GM10248 (cell line): Measurements from ENCODE around the gene SFI1.

Experiments
- CTCF ChIA-PET: fragments of 300-600 bp; sonication (Branson Sonifier 250); formaldehyde crosslinking; extraction: SDS; loops from one replicate; lab custom pipeline; 2021; ENCODE audit warnings: antibody characterized with exemption; lab: Yijun Ruan, JAX
- POLR2A ChIA-PET: fragments of 350-650 bp; sonication (Branson Sonifier 250); formaldehyde crosslinking; extraction: SDS; loops from one replicate; lab custom pipeline; 2020; ENCODE audit warnings: antibody characterized with exemption; lab: Yijun Ruan, JAX
- DNase-seq: peaks from one replicate; pipeline ENCODE4 v3.0.0; 2012; ENCODE audit errors: extremely low spot score
- TF ChIP-seq, protein P1 (sequence below): IDR thresholded peaks from 2 replicates; pipeline ENCODE4 v1.5.1; 2012; ENCODE audit warnings: mild to moderate bottlenecking, low read depth; ENCODE audit errors: extremely low read depth, missing control alignments, control extremely low read depth

Gene SFI1

GRCh38 chr22:31496007-31496734 lies at the start of gene SFI1:
SFI1 (plus strand) TSS chr22:31496536; CDS start chr22:31508285, 11,749 bp downstream.
- TF ChIP-seq, protein P1, sequence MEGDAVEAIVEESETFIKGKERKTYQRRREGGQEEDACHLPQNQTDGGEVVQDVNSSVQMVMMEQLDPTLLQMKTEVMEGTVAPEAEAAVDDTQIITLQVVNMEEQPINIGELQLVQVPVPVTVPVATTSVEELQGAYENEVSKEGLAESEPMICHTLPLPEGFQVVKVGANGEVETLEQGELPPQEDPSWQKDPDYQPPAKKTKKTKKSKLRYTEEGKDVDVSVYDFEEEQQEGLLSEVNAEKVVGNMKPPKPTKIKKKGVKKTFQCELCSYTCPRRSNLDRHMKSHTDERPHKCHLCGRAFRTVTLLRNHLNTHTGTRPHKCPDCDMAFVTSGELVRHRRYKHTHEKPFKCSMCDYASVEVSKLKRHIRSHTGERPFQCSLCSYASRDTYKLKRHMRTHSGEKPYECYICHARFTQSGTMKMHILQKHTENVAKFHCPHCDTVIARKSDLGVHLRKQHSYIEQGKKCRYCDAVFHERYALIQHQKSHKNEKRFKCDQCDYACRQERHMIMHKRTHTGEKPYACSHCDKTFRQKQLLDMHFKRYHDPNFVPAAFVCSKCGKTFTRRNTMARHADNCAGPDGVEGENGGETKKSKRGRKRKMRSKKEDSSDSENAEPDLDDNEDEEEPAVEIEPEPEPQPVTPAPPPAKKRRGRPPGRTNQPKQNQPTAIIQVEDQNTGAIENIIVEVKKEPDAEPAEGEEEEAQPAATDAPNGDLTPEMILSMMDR, result peak; percentile 39
- ChIA-PET CTCF (interaction anchor here (0.9 to 1.0 kb wide), 3 partner anchors 10 to 14 kb away, joined by 3 to 4 read pairs (median 3); no protein-coding TSS in a partner anchor), POLR2A (interaction anchor here (0.6 to 0.7 kb wide), 2 partner anchors 42 to 263 kb away, joined by 3 read pairs; no protein-coding TSS in a partner anchor)
- peak; percentile 92 for DNase-seq

DNA sequence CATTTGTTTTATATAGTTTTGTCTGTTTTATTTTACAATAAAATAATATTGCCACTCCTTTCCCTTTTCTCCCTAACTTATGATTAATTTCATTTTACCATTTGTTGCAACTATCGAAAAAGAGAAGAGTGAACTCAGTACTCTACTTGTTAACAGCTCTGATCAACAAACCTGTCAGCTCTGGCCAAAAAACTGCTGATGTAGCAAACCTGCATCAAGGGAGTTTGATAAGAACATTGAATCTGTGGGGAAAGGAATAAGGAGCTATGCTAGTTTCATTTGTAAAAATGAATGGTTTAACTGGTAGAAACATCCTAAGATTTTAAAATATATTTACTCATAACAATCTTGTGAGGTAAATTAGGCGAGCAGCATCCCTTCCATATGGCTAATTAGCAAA lies 49.6 kb upstream of the SFI1 start:
- ChIA-PET CTCF (interaction anchor here (0.7 to 3.6 kb wide), 5 partner anchors 8 to 188 kb away, joined by 3 to 16 read pairs (median 6); no protein-coding TSS in a partner anchor), POLR2A (interaction anchor here (0.6 kb wide), 1 partner anchor 23 kb away, joined by 4 read pairs; no protein-coding TSS in a partner anchor)

GRCh38 chr22:31447337-31447736 lies 49.0 kb upstream of the SFI1 start:
- TF ChIP-seq, protein P1, result no peak

More for the DNA sequence above, 49.6 kb upstream of the SFI1 start:
- TF ChIP-seq, protein P1, result no peak
- DNase-seq, result no peak

GRCh38 chr22:31448382-31448781 lies 48.0 kb upstream of the SFI1 start:
- DNase-seq, result no peak
- TF ChIP-seq, protein P1, result no peak
- POLR2A ChIA-PET, result interaction anchor here (0.6 kb wide), 1 partner anchor 102 kb away, joined by 3 read pairs; the partner anchor contains the start of gene PATZ1
- CTCF ChIA-PET, result interaction anchor here (1.1 to 3.6 kb wide), 6 partner anchors 10 to 172 kb away, joined by 3 to 16 read pairs (median 6); no protein-coding TSS in a partner anchor

More at GRCh38 chr22:31447337-31447736, 49.0 kb upstream of the SFI1 start:
- POLR2A ChIA-PET, result interaction anchor here (0.6 kb wide), 1 partner anchor 24 kb away, joined by 4 read pairs; no protein-coding TSS in a partner anchor
- CTCF ChIA-PET, result interaction anchor here (1.1 to 3.6 kb wide), 4 partner anchors 9 to 187 kb away, joined by 4 to 16 read pairs (median 8); no protein-coding TSS in a partner anchor
- DNase-seq, result no peak

DNA sequence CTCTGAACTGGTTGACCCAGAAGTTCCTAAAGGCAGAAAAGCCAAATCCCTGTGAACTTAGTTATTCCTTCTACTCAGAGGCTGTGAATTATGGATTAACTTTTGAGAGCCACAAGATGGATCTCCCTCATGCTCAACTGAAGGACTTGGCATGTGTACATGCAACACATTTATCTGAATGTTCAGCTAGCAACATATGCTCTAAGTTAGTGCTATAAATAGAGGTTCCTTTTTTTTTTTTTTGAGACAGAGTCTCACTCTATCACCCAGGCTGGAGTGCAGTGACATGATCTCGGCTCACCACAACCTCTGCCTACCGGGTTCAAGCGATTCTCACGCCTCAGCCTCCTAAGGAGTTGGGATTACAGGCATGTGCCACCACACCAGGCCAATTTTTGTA lies 46.8 kb upstream of the SFI1 start:
- POLR2A ChIA-PET, result no interaction called here
- CTCF ChIA-PET, result interaction anchor here (1.2 to 3.6 kb wide), 4 partner anchors 11 to 171 kb away, joined by 3 to 16 read pairs (median 6); no protein-coding TSS in a partner anchor
- TF ChIP-seq, protein P1, result no peak
- no peak for DNase-seq
